Heart right ventricle (tissue), 16 donors: ENCODE measurements around the gene OCA2. TPM values are rescaled to one million over a fixed set of nuclear protein-coding genes. Genes with fewer than 3 reads are reported as not detected.

Source experiments
- ATAC-seq, 8 donors: fragments of 200-7000 bp; cut with Tn5 transposase; one replicate each; pipeline ENCODE4 v1.9.1; 2020; ENCODE audit warnings: mild to moderate bottlenecking in 8 of 8, moderate library complexity in 8 of 8, moderate number of reproducible peaks in 1 of 8
- DNase-seq, 2 donors: peaks; one replicate each; pipeline ENCODE4 v3.0.0-alpha.2; 2020
- H3K27ac ChIP-seq, 10 donors: fragments of 200-600 bp; sonication (generic) in 2 of 10; one replicate each; pipeline versions ENCODE4 v1.5.0 to v1.8.0; 2020 to 2022; ENCODE audit warnings: mild to moderate bottlenecking in 3 of 10
- H3K27me3 ChIP-seq, 7 donors: fragments of 200-600 bp; one replicate each; pipeline ENCODE4 v1.8.0; 2021 to 2022; ENCODE audit warnings: mild to moderate bottlenecking in 2 of 7
- H3K36me3 ChIP-seq, 9 donors: fragments of 200-600 bp; sonication (generic) in 1 of 9; one replicate each; pipeline versions ENCODE4 v1.5.0 to v1.8.0; 2020 to 2022; ENCODE audit warnings: mild to moderate bottlenecking in 2 of 9
- H3K4me1 ChIP-seq, 9 donors: fragments of 200-600 bp; sonication (generic) in 1 of 9; one replicate each; pipeline versions ENCODE4 v1.5.0 to v1.8.0; 2020 to 2022; ENCODE audit warnings: mild to moderate bottlenecking in 4 of 9
- H3K4me3 ChIP-seq, 10 donors: fragments of 200-600 bp; sonication (generic) in 2 of 10; one replicate each; pipeline versions ENCODE4 v1.5.0 to v1.8.0; 2020 to 2022; ENCODE audit warnings: mild to moderate bottlenecking in 7 of 10, moderate library complexity in 2 of 10
- H3K9me3 ChIP-seq, 11 donors: fragments of 200-600 bp in 10 of 11; sonication (generic) in 2 of 11; one replicate each; pipeline versions ENCODE4 v1.5.0 to v1.8.0; 2013 to 2022; ENCODE audit warnings: mild to moderate bottlenecking in 2 of 11, control low read depth in 1 of 11, moderate library complexity in 1 of 11
- WGBS, 2 donors: extraction: QIAGEN DNeasy Blood & Tissue Kit; methylation state at CpG; one replicate each; pipeline ENCODE4 v1.1.7; 2013; ENCODE audit warnings: inconsistent platforms in 1 of 2; 5-methylcytosine and 5-hydroxymethylcytosine counted together
- intact Hi-C, 10 donors: fragments of 100-400 bp; cut with DNase I; formaldehyde crosslinking; loops; one replicate each; pipeline versions ENCODE4 v1.11.1 to v1.14.2; 2022
- polyA plus RNA-seq, 2 donors: library from polyadenylated mRNA; stranded (reverse); fragments of 200-250 nt; gene quantifications; one replicate each; pipeline ENCODE4 v1.2.3, GENCODE V29; 2013
- total RNA-seq, 10 donors: library from RNA; stranded (reverse); fragmentation: NEBNext Ultra II Directional in 3 of 10; extraction: Animal tissue kit (Norgen Biotek cat#: 25700) in 3 of 10; gene quantifications; one replicate each; pipeline versions ENCODE4 v1.2.1 to v1.2.4, GENCODE V29; 2021 to 2023
- TF ChIP-seq, protein P1 (sequence below), 9 donors: fragments of 200-600 bp; sonication (generic) in 2 of 9; IDR thresholded peaks; one replicate each; pipeline versions ENCODE4 v1.5.0 to v1.8.0; 2021 to 2022; ENCODE audit warnings: antibody characterized with exemption in 9 of 9, mild to moderate bottlenecking in 5 of 9, moderate library complexity in 1 of 9
- donor health status: Arrhythmogenic right ventricular cardiomyopathy.
- donor health status: ischemic (EF 13 %, LVEDD 7.1; RV severe dilation, severe dysfunction).
- donor health status: healthy with polysubstance abuse.
- donor health status: DM: no; HTN: yes; CAD: no.
- donor health status: DM: no; HTN: no; CAD: no.
- donor health status: ischemic (EF 25% LVEDD 6.9; RV normal size, moderate dysfunction).
- donor health status: ischemic (EF 25% LVEDD 5.7; RV mildly dilated, moderate dysfunction).
- donor health status: healthy.
- donor health status: DM: yes; HTN: yes; CAD: no.
- donor health status: Ischemic cardiomyopathy.
- donor health status: ischemic (EF 35%, LVEDD 5.7; RV mildly dilated, moderate dysfunction).
- donor health status: nonischemic (EF 11% LVEDD 7.7; RV severe dilation, severe dysfunction).
- donor health status: DM: yes; HTN: yes; CAD: no.
- donor health status: PGD.
- donor health status: ischemic (EF 29% LVEDD 5.4; RV normal size, mild dysfunction).
- donor health status: nonischemic (EF 23%, LVEDD 6.1; RV moderate dilation, normal function).

The OCA2 gene
- total and polyA plus RNA-seq, 12 donors, result 0.04 to 0.32 (median 0.17) TPM; not detected in 6

DNA sequence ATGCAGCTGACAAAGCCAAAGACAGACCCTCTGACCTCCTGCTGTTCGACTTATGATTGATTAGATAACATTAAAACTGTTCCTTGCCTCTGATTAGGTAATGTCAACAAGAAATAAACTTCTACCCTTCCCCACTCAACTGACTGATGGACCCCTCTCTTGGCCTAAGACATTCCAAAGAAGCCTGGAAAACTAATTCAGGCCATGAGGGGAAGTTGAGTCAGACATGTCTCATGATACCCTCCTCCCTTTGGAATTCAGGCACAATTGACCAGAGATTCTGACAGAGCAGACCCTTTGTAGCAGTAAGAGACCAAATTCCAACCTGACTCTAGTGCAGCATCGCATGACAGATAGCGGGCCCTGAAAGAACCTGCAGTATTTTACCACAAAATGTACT lies 354.5 kb downstream of the OCA2 start:
- WGBS, 2 donors, result 70 to 71% methylated on average over 3 of the region's 3 CpGs
- no peak for DNase-seq
- no peak overlapping the region for H3K4me3 ChIP-seq
- no peak for ATAC-seq
- no peaks in the 10 kb centered on the region for H3K4me1 ChIP-seq
- peaks cover 0 to 6% (median 0%) of the 10 kb centered on the region in 7 donors for H3K27me3 ChIP-seq
- H3K27ac ChIP-seq, result no peak overlapping the region
- no peaks in the 10 kb centered on the region for H3K36me3 ChIP-seq
- TF ChIP-seq, protein P1, sequence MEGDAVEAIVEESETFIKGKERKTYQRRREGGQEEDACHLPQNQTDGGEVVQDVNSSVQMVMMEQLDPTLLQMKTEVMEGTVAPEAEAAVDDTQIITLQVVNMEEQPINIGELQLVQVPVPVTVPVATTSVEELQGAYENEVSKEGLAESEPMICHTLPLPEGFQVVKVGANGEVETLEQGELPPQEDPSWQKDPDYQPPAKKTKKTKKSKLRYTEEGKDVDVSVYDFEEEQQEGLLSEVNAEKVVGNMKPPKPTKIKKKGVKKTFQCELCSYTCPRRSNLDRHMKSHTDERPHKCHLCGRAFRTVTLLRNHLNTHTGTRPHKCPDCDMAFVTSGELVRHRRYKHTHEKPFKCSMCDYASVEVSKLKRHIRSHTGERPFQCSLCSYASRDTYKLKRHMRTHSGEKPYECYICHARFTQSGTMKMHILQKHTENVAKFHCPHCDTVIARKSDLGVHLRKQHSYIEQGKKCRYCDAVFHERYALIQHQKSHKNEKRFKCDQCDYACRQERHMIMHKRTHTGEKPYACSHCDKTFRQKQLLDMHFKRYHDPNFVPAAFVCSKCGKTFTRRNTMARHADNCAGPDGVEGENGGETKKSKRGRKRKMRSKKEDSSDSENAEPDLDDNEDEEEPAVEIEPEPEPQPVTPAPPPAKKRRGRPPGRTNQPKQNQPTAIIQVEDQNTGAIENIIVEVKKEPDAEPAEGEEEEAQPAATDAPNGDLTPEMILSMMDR (IDR thresholded peaks at IDR 0.05), result no peak
- intact Hi-C loops, result loop anchor here in 1 of 10 donors (10.0 kb wide), 1 partner anchor 50 kb away; no protein-coding TSS in a partner anchor
- H3K9me3 ChIP-seq, result no peaks in the 10 kb centered on the region

DNA sequence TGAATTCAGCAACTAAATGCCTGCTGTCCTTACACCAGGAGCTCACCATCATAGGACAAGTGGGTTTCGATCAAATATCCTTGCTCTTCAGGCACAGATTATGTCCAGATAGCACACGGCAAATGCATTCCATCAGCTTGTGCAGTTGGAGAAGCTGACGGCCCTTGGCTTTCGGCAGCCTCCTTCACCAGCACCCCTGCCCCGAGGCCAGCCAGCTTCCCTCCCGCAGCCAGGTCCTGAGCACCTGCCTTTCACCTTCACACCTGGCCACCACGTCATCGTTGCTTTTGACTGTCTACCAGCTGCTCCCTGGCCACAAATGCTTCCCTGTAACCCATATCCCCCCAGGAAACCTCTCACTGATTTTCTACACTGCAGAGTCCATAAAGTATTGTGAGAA lies 355.5 kb downstream of the OCA2 start:
- Histone ChIP-seq H3K27me3 (peaks cover 0 to 6% (median 0%) of the 10 kb centered on the region in 7 donors), H3K9me3 (peaks cover 0 to 6% (median 0%) of the 10 kb centered on the region in 11 donors), H3K36me3 (no peaks in the 10 kb centered on the region), H3K27ac (no peak overlapping the region), H3K4me1 (no peaks in the 10 kb centered on the region), H3K4me3 (no peak overlapping the region)
- 88 to 89% methylated on average over 8 of the region's 8 CpGs for WGBS, 2 donors
- no peak for ATAC-seq
- intact Hi-C loops, result loop anchor here in 1 of 10 donors (10.0 kb wide), 1 partner anchor 51 kb away; no protein-coding TSS in a partner anchor
- no peak for DNase-seq
- TF ChIP-seq, protein P1 (IDR thresholded peaks at IDR 0.05), result no peak

DNA sequence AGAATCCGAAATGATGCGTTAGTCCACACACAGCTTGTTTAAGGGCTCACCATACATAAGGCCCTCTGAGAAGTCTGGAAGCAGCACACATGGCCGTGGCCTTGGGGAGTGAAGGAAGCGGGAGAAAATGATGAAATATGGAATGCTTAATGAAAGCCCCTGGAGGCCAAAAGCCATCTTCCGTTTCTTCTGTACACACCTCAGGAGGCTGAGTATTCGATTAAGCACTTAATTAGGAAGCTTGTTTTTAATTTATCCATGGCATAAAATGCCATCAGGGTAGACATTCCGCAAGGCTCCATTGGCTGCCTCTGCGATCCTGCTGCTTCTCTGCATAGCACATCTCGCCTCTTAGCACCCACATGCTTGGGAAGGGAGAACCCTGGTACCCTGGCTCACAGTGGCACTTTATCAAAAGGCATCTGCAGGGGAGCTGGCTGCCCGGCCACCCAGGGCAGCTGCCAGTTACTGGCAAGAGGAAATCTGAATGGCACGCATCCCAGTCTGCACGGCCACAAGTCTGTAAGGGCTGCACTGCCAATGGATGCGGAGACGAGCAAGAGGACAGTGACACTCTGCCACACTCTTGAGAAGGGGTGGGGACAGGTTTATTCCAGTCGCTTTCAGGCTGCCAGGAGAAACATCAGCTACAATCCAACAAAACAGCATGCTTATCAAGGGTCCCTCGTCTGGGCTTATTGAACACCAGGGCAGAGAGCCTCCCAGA lies 356.2 kb downstream of the OCA2 start:
- Histone ChIP-seq H3K27me3 (peaks cover 0 to 6% (median 0%) of the 10 kb centered on the region in 7 donors), H3K27ac (no peak overlapping the region), H3K36me3 (no peaks in the 10 kb centered on the region), H3K9me3 (peaks cover 0 to 6% (median 0%) of the 10 kb centered on the region in 11 donors), H3K4me1 (no peaks in the 10 kb centered on the region), H3K4me3 (no peak overlapping the region)
- DNase-seq (peak; percentile 7 to 18), ATAC-seq (peak in 6 of 8 donors; percentile 21 to 65 (median 43))
- TF ChIP-seq, protein P1 (IDR thresholded peaks at IDR 0.05), result no peak
- intact Hi-C loops, result loop anchor here in 1 of 10 donors (10.0 kb wide), 1 partner anchor 52 kb away; no protein-coding TSS in a partner anchor
- 68 to 71% methylated on average over 16 of the region's 16 CpGs for WGBS, 2 donors

DNA sequence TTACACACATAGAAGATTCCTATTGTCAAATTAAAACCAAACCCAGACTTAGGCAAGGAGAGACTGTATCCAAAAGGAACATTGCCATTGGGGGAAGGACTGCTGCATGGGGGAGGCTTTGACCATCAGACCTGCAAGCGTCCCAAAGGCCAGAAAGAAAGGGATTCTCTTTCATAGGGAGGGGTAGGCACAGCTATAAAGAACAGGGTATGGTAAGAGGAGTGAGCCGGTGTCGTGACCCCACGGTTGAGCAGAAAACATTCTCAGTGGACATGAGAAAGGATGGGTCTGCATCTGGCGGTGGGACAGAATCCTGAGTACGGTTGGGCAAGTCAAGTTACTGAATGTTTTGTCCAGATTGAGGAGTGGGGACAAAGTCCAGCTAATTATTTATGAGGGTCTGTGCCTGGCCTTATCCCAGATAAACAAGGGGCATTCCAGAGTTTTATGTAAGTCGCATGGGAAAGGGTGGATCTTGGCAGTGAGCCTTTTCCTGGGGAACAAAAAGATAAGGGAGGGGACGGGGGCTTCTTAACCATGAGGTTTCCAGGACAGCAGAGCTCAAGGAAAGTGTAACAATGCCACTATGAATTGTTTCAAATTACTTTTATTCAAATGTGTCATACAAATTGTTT lies 357.8 kb downstream of the OCA2 start:
- 48 to 59% methylated on average over 8 of the region's 8 CpGs for WGBS, 2 donors
- intact Hi-C loops, result loop anchor here in 1 of 10 donors (10.0 kb wide), 1 partner anchor 53 kb away; no protein-coding TSS in a partner anchor
- H3K4me3 ChIP-seq, result no peak overlapping the region

More for the DNA sequence above, 357.8 kb downstream of the OCA2 start:
- Histone ChIP-seq H3K27me3 (peaks cover 0 to 6% (median 0%) of the 10 kb centered on the region in 7 donors), H3K4me1 (no peaks in the 10 kb centered on the region), H3K27ac (no peak overlapping the region), H3K36me3 (no peaks in the 10 kb centered on the region), H3K9me3 (peaks cover 0 to 16% (median 0%) of the 10 kb centered on the region in 11 donors)
- TF ChIP-seq, protein P1 (IDR thresholded peaks at IDR 0.05), result no peak
- DNase-seq, result no peak
- no peak for ATAC-seq
